Gastroesophageal sphincter (tissue), 4 donors: ENCODE results near the gene LMAN1L. TPM values are rescaled to one million over a fixed set of nuclear protein-coding genes. Genes with fewer than 3 reads are reported as not detected.

ENCODE experiments used
- ATAC-seq: fragments of 150-250 bp; one replicate; pipeline ENCODE4 v1.9.1; 2016; ENCODE audit warnings: mild to moderate bottlenecking, moderate library complexity
- H3K27ac ChIP-seq, 4 donors: fragments of 200-600 bp; sonication (generic) in 3 of 4; 1 replicate in 3 of 4; 2 replicates in 1 of 4; pipeline ENCODE4 v1.5.1; 2016 to 2019
- H3K27me3 ChIP-seq: fragments of 200-600 bp; sonication (generic); one replicate; pipeline ENCODE4 v1.5.1; 2019
- H3K36me3 ChIP-seq, 2 donors: fragments of 200-600 bp; sonication (generic); one replicate each; pipeline ENCODE4 v1.5.1; 2019; ENCODE audit warnings: control low read depth in 1 of 2
- H3K4me1 ChIP-seq, 3 donors: fragments of 200-600 bp; sonication (generic); 1 replicate in 2 of 3; 2 replicates in 1 of 3; pipeline ENCODE4 v1.5.1; 2016 to 2019; ENCODE audit warnings: control low read depth in 2 of 3
- H3K4me3 ChIP-seq, 2 donors: fragments of 200-600 bp; sonication (generic); one replicate each; pipeline ENCODE4 v1.5.1; 2019; ENCODE audit warnings: mild to moderate bottlenecking in 1 of 2, moderate library complexity in 1 of 2
- H3K9me3 ChIP-seq, 3 donors: fragments of 200-600 bp; sonication (generic); one replicate each; pipeline ENCODE4 v1.5.1; 2017 to 2019; ENCODE audit warnings: control low read depth in 2 of 3
- CTCF ChIP-seq, 4 experiments: fragments of 200-600 bp in 2 of 4; fragments of 450-650 bp in 2 of 4; sonication (generic) in 1 of 4; IDR thresholded peaks; one replicate each; pipeline ENCODE4 v1.5.1; 2017 to 2019; ENCODE audit warnings: antibody characterized with exemption in 4 of 4, mild to moderate bottlenecking in 2 of 4, moderate library complexity in 2 of 4
- EP300 ChIP-seq: sonication (generic); formaldehyde crosslinking; IDR thresholded peaks from one replicate; pipeline ENCODE4 v1.6.1; 2017; ENCODE audit warnings: antibody characterized with exemption, mild to moderate bottlenecking
- POLR2A ChIP-seq, 2 donors: fragments of 450-650 bp; IDR thresholded peaks; one replicate each; pipeline ENCODE4 v1.6.1; 2017; ENCODE audit warnings: antibody characterized with exemption in 2 of 2, mild to moderate bottlenecking in 2 of 2, moderate library complexity in 1 of 2
- POLR2AphosphoS5 ChIP-seq: sonication (generic); formaldehyde crosslinking; IDR thresholded peaks from one replicate; pipeline ENCODE4 v1.6.1; 2017; ENCODE audit warnings: antibody characterized with exemption
- WGBS, 2 donors: methylation state at CpG; one replicate each; pipeline ENCODE4 v1.1.5; 2018; ENCODE audit warnings: low coverage in 1 of 2; 5-methylcytosine and 5-hydroxymethylcytosine counted together
- total RNA-seq, 4 donors: library from RNA; depleted of rRNA; stranded (reverse); fragments of >200 nt; gene quantifications; one replicate each; pipeline ENCODE4 v1.1.0, GENCODE V29; 2016

Gene LMAN1L
- under 1 TPM in 1 of 4 donors, not detected in 3; 0.27 TPM for total RNA-seq

GRCh38 chr15:74812533-74812932 is at the start of gene LMAN1L:
Gene LMAN1L (plus strand): TSS chr15:74812835. CDS start chr15:74812855, 20 bp downstream.
- peaks cover 0 to 33% (median 8%) of the 10 kb centered on the region in 3 donors for H3K4me1 ChIP-seq
- ATAC-seq: no peak
- no peaks in the 10 kb centered on the region for H3K36me3 ChIP-seq
- peaks cover 18% of the 10 kb centered on the region for H3K27me3 ChIP-seq
- H3K27ac ChIP-seq: no peak within 1 kb of the TSS
- TF ChIP-seq POLR2AphosphoS5: no peak
- TF ChIP-seq EP300: no peak
- TF ChIP-seq CTCF (IDR thresholded peaks at IDR 0.05): no peak
- TF ChIP-seq POLR2A (IDR thresholded peaks at IDR 0.05): no peak
- no peak within 1 kb of the TSS for H3K4me3 ChIP-seq
- no peaks in the 10 kb centered on the region for H3K9me3 ChIP-seq
- WGBS, 2 donors: no CpG with 5 or more reads among the region's 12 CpGs

- no CpG with 5 or more reads among the region's 15 CpGs for WGBS, 2 donors
- TF ChIP-seq POLR2A (IDR thresholded peaks at IDR 0.05) (no peak), CTCF (IDR thresholded peaks at IDR 0.05) (no peak), POLR2AphosphoS5 (no peak), EP300 (no peak)
- no peaks in the 10 kb centered on the region for H3K9me3 ChIP-seq
- H3K4me3 ChIP-seq: no peak overlapping the region
- H3K36me3 ChIP-seq: no peaks in the 10 kb centered on the region
- ATAC-seq: no peak
- H3K27ac ChIP-seq: peak overlapping the region in 1 of 4 donors; percentile 15
- H3K27me3 ChIP-seq: peaks cover 48% of the 10 kb centered on the region
- H3K4me1 ChIP-seq: peaks cover 0 to 3% (median 0%) of the 10 kb centered on the region in 3 donors
Measured at GRCh38 chr15:74763416-74763815, 49.2 kb upstream of the LMAN1L start.

- Histone ChIP-seq H3K4me3 (no peak overlapping the region), H3K4me1 (peaks cover 0 to 16% (median 4%) of the 10 kb centered on the region in 3 donors), H3K36me3 (no peaks in the 10 kb centered on the region), H3K27me3 (peaks cover 48% of the 10 kb centered on the region), H3K9me3 (no peaks in the 10 kb centered on the region), H3K27ac (no peak overlapping the region)
- 60 to 76% methylated on average over 2 to 6 of the region's 14 CpGs for WGBS, 2 donors
- TF ChIP-seq CTCF (IDR thresholded peaks at IDR 0.05): no peak
- no peak for TF ChIP-seq POLR2AphosphoS5
- TF ChIP-seq EP300: no peak
- TF ChIP-seq POLR2A (IDR thresholded peaks at IDR 0.05): no peak
- ATAC-seq: no peak
Measured at GRCh38 chr15:74767167-74768098, 45.2 kb upstream of the LMAN1L start.

- peaks cover 0 to 16% (median 4%) of the 10 kb centered on the region in 3 donors for H3K4me1 ChIP-seq
- no peaks in the 10 kb centered on the region for H3K9me3 ChIP-seq
- H3K27me3 ChIP-seq: peaks cover 40% of the 10 kb centered on the region
- no peak overlapping the region for H3K27ac ChIP-seq
- no peak for TF ChIP-seq POLR2AphosphoS5
- H3K4me3 ChIP-seq: peak overlapping the region in 1 of 2 donors; percentile 1
- 0 to 13% methylated on average over 8 to 11 of the region's 15 CpGs for WGBS, 2 donors
- H3K36me3 ChIP-seq: no peaks in the 10 kb centered on the region
- no peak for ATAC-seq
Measured at GRCh38 chr15:74768099-74768770, 44.4 kb upstream of the LMAN1L start.

GRCh38 chr15:74768771-74769342 is 43.8 kb upstream of the LMAN1L start:
- ATAC-seq: no peak
- no peak overlapping the region for H3K27ac ChIP-seq
- no peaks in the 10 kb centered on the region for H3K36me3 ChIP-seq
- TF ChIP-seq CTCF (IDR thresholded peaks at IDR 0.05) (peak in 3 of 4 experiments; percentile 81 to 84 (median 82)), POLR2A (IDR thresholded peaks at IDR 0.05) (no peak)
- peaks cover 34% of the 10 kb centered on the region for H3K27me3 ChIP-seq
- H3K4me3 ChIP-seq: peak overlapping the region in 1 of 2 donors; percentile 1
- peaks cover 0 to 16% (median 4%) of the 10 kb centered on the region in 3 donors for H3K4me1 ChIP-seq
- WGBS, 2 donors: 0% methylated on average over 5 to 7 of the region's 9 CpGs
- H3K9me3 ChIP-seq: no peaks in the 10 kb centered on the region
